H1 (cell line): ENCODE data around the gene TLCD3B. TPM values are rescaled to one million over a fixed set of nuclear protein-coding genes. Genes with fewer than 3 reads are reported as not detected.
A peak's percentile ranks its signal among the peaks of the same experiment; 100 is the strongest.

ENCODE experiments used
- CTCF ChIA-PET: fragments of 300-600 bp; sonication (Branson Sonifier 250); formaldehyde crosslinking; loops from one replicate; lab custom pipeline; 2021; ENCODE audit not compliant: partially characterized antibody; lab: Charles Lee
- POLR2A ChIA-PET: fragments of 300-600 bp; sonication (Branson Sonifier 250); formaldehyde crosslinking; loops from one replicate; lab custom pipeline; 2021; ENCODE audit warnings: inconsistent platforms; ENCODE audit not compliant: partially characterized antibody; lab: Charles Lee
- DNase-seq, 2 experiments: peaks; one replicate each; pipeline versions ENCODE4 v3.0.0 to v3.0.0-alpha.2; 2010 to 2022; ENCODE audit warnings: low spot score in 2 of 2, low read depth in 1 of 2, mixed read lengths in 1 of 2
- FAIRE-seq: peaks from 2 replicates; lab custom pipeline; 2011; peaks lifted over from hg19 to GRCh38; lab: Jason Lieb, UNC
- H2AFZ ChIP-seq: 2 replicates; pipeline ENCODE4 v1.8.1; 2012; ENCODE audit warnings: low read length, inconsistent platforms
- H2AK5ac ChIP-seq: 2 replicates; pipeline ENCODE4 v1.6.1; 2013; ENCODE audit warnings: low read depth, low read length
- H2BK120ac ChIP-seq: replicated peaks from 2 replicates; pipeline ENCODE3; 2013; ENCODE audit warnings: low read depth, low read length, inconsistent platforms
- H2BK12ac ChIP-seq: 2 replicates; pipeline ENCODE4 v1.6.1; 2013; ENCODE audit warnings: low read depth, low read length
- H2BK15ac ChIP-seq: 2 replicates; pipeline ENCODE4 v1.6.1; 2013; ENCODE audit warnings: low read length
- H2BK20ac ChIP-seq: 2 replicates; pipeline ENCODE4 v1.6.1; 2013; ENCODE audit warnings: low read length
- H2BK5ac ChIP-seq: 2 replicates; pipeline ENCODE4 v1.6.1; 2013; ENCODE audit warnings: low read depth, low read length
- H3K14ac ChIP-seq: 2 replicates; pipeline ENCODE4 v1.6.1; 2013; ENCODE audit warnings: inconsistent platforms; ENCODE audit not compliant: insufficient read length
- H3K18ac ChIP-seq: 2 replicates; pipeline ENCODE4 v1.6.1; 2013; ENCODE audit warnings: low read length; ENCODE audit errors: extremely low read depth
- H3K23ac ChIP-seq: 2 replicates; pipeline ENCODE4 v1.6.1; 2013; ENCODE audit warnings: inconsistent platforms; ENCODE audit not compliant: insufficient read length
- H3K23me2 ChIP-seq: 2 replicates; pipeline ENCODE4 v1.6.1; 2013; ENCODE audit warnings: low read depth, low read length
- H3K27ac ChIP-seq: 2 replicates; pipeline ENCODE4 v1.6.1; 2011; ENCODE audit warnings: low read depth, low read length, inconsistent platforms
- H3K27me3 ChIP-seq, 4 experiments: replicated peaks in 1 of 4; 1 replicate in 1 of 4; 2 replicates in 3 of 4; pipeline versions ENCODE4 v1.6.1 to v1.8.1; 2011 to 2013; ENCODE audit warnings: low read length in 3 of 4, mild to moderate bottlenecking in 3 of 4, inconsistent platforms in 2 of 4, mixed read lengths in 2 of 4, moderate library complexity in 1 of 4; ENCODE audit not compliant: control insufficient read depth in 3 of 4, insufficient read depth in 3 of 4; ENCODE audit errors: extremely low read depth in 1 of 4
- H3K36me3 ChIP-seq, 4 experiments: 2 replicates each; pipeline versions ENCODE4 v1.6.1 to v1.8.1; 2011 to 2013; ENCODE audit warnings: mild to moderate bottlenecking in 4 of 4, low read length in 3 of 4, moderate library complexity in 2 of 4, control low read depth in 1 of 4, inconsistent platforms in 1 of 4; ENCODE audit not compliant: insufficient read depth in 4 of 4, control insufficient read depth in 2 of 4
- H3K4ac ChIP-seq: replicated peaks from 2 replicates; pipeline ENCODE3; 2013; ENCODE audit warnings: low read length, low read depth, mixed read lengths, inconsistent platforms; ENCODE audit not compliant: insufficient read length
- H3K4me1 ChIP-seq, 4 experiments: replicated peaks in 1 of 4; 1 replicate in 1 of 4; 2 replicates in 3 of 4; pipeline versions ENCODE4 v1.6.1 to v1.8.1; 2011 to 2013; ENCODE audit warnings: low read length in 3 of 4, inconsistent platforms in 2 of 4, mixed read lengths in 1 of 4; ENCODE audit not compliant: insufficient read depth in 4 of 4, control insufficient read depth in 3 of 4
- H3K4me2 ChIP-seq, 2 experiments: 2 replicates each; pipeline versions ENCODE4 v1.6.1 to v1.8.1; 2011 to 2013; ENCODE audit warnings: low read depth in 2 of 2, low read length in 2 of 2, control low read depth in 1 of 2, inconsistent platforms in 1 of 2, mild to moderate bottlenecking in 1 of 2; ENCODE audit not compliant: insufficient read depth in 1 of 2
- H3K4me3 ChIP-seq, 4 experiments: fragments of 200-600, 300-600 bp in 1 of 4; sonication (generic), shearing (Covaris generic), sonication (Bioruptor Twin) in 1 of 4; 2 replicates each; pipeline versions ENCODE4 v1.5.1 to v1.8.1; 2011 to 2016; ENCODE audit warnings: low read length in 4 of 4, low read depth in 3 of 4, control low read depth in 2 of 4, inconsistent platforms in 2 of 4, mild to moderate bottlenecking in 2 of 4, mixed read lengths in 1 of 4, moderate library complexity in 1 of 4; ENCODE audit not compliant: insufficient read depth in 2 of 4; ENCODE audit errors: extremely low read depth in 1 of 4
- H3K56ac ChIP-seq: replicated peaks from 2 replicates; pipeline ENCODE3; 2013; ENCODE audit warnings: low read depth, mild to moderate bottlenecking, mixed read lengths, low read length, inconsistent platforms; ENCODE audit not compliant: insufficient read length
- H3K79me1 ChIP-seq: 2 replicates; pipeline ENCODE4 v1.6.1; 2013; ENCODE audit warnings: low read depth, low read length, control low read depth
- H3K79me2 ChIP-seq, 2 experiments: 2 replicates each; pipeline versions ENCODE4 v1.6.1 to v1.8.1; 2012 to 2013; ENCODE audit warnings: low read length in 2 of 2, mild to moderate bottlenecking in 2 of 2, inconsistent platforms in 1 of 2; ENCODE audit not compliant: insufficient read depth in 2 of 2, control insufficient read depth in 1 of 2
- H3K9ac ChIP-seq, 4 experiments: replicated peaks in 1 of 4; 1 replicate in 1 of 4; 2 replicates in 3 of 4; pipeline versions ENCODE4 v1.6.1 to v1.8.1; 2011 to 2013; ENCODE audit warnings: low read depth in 3 of 4, low read length in 3 of 4, control low read depth in 2 of 4, mild to moderate bottlenecking in 2 of 4, moderate library complexity in 2 of 4, inconsistent platforms in 1 of 4; ENCODE audit errors: extremely low read depth in 1 of 4
- H3K9me3 ChIP-seq, 2 experiments: 2 replicates each; pipeline versions ENCODE4 v1.6.1 to v1.8.1; 2012 to 2013; ENCODE audit warnings: mild to moderate bottlenecking in 2 of 2, moderate library complexity in 2 of 2, control low read depth in 1 of 2, inconsistent platforms in 1 of 2, low read depth in 1 of 2, low read length in 1 of 2, mixed read lengths in 1 of 2; ENCODE audit not compliant: insufficient read depth in 2 of 2
- H4K20me1 ChIP-seq, 2 experiments: replicated peaks in 1 of 2; 2 replicates each; pipeline versions ENCODE3 to v1.8.1; 2011 to 2013; ENCODE audit warnings: inconsistent platforms in 2 of 2, low read length in 2 of 2, mild to moderate bottlenecking in 1 of 2; ENCODE audit not compliant: insufficient read depth in 2 of 2, control insufficient read depth in 1 of 2
- H4K5ac ChIP-seq: 2 replicates; pipeline ENCODE4 v1.6.1; 2013; ENCODE audit warnings: low read length, low read depth, mixed read lengths, inconsistent platforms; ENCODE audit not compliant: insufficient read length
- H4K8ac ChIP-seq: 2 replicates; pipeline ENCODE4 v1.8.0; 2013; ENCODE audit warnings: mild to moderate bottlenecking, moderate library complexity, low read length, inconsistent platforms; ENCODE audit not compliant: insufficient read depth; ENCODE audit errors: extremely low read depth
- H4K91ac ChIP-seq: replicated peaks from 2 replicates; pipeline ENCODE3; 2013; ENCODE audit warnings: low read length, mixed read lengths, inconsistent platforms; ENCODE audit not compliant: insufficient read length
- CTBP2 ChIP-seq: IDR thresholded peaks from 2 replicates; pipeline ENCODE4 v1.7.0; 2011; ENCODE audit warnings: borderline replicate concordance, mild to moderate bottlenecking, moderate library complexity, mixed read lengths, low read length; ENCODE audit not compliant: insufficient read depth, insufficient read length
- KDM1A ChIP-seq: fragments of 200-600, 300-600 bp; sonication (generic); IDR thresholded peaks from 2 replicates; pipeline ENCODE4 v1.7.1; 2016; ENCODE audit warnings: mild to moderate bottlenecking, low read length, borderline replicate concordance
- WGBS, 2 experiments: shearing (Covaris generic) in 1 of 2; methylation state at CpG; one replicate each; pipeline versions ENCODE4 v1.1.6 to v1.1.7; 2013 to 2015; ENCODE audit warnings: low lambda C conversion rate in 2 of 2, mixed read lengths in 2 of 2, inconsistent platforms in 1 of 2, low coverage in 1 of 2, missing lambda C conversion rate in 1 of 2; ENCODE audit not compliant: insufficient replicate concordance in 2 of 2, insufficient coverage in 1 of 2, insufficient read length in 1 of 2; ENCODE audit errors: extremely low coverage in 1 of 2, missing lambda C conversion rate in 1 of 2; 5-methylcytosine and 5-hydroxymethylcytosine counted together
- polyA plus RNA-seq, 7 experiments: library from polyadenylated mRNA; depleted of rRNA in 3 of 7; stranded (reverse) in 5 of 7; unstranded in 2 of 7; fragments of >200 nt in 5 of 7; fragments of 200-250 nt in 2 of 7; gene quantifications; 1 replicate in 5 of 7; 2 replicates in 1 of 7; 4 replicates in 1 of 7; pipeline versions ENCODE4 v1.2.1 to v1.2.3, GENCODE V29; 2011 to 2013; ENCODE audit warnings: missing spikeins in 2 of 7, mixed read lengths in 2 of 7
- total RNA-seq: library from RNA; stranded (reverse); fragmentation: NEBNext Ultra II Directional; extraction: Animal tissue kit (Norgen Biotek cat#: 25700); gene quantifications from 2 replicates; pipeline ENCODE4 v1.2.1, GENCODE V29; 2021

The TLCD3B gene
- total and polyA plus RNA-seq, 2 of the 8 experiments (the other 6 are each of a cell fraction or from before 2014, with no cell fraction given) = 15.2 to 26.9 TPM

GRCh38 chr16:30017277-30017656 lies 13.8 kb downstream of the TLCD3B start:
- DNase-seq = no peak
- Histone ChIP-seq H2BK15ac (no peak overlapping the region), H3K56ac (no peak overlapping the region), H2BK120ac (no peak overlapping the region), H3K27ac (no peak overlapping the region), H4K8ac (no peak overlapping the region), H2BK20ac (no peak overlapping the region), H3K23me2 (0 out of 2 replicates have a peak, but pooled peaks cover 2% of the 10 kb centered on the region)
- TF ChIP-seq CTBP2 (no peak), KDM1A (0 out of 2 replicates have a peak, but pooled peaks have one; percentile 19)
- TF ChIP-seq, all 59 proteins: peak for 1
- Histone ChIP-seq H2AK5ac (no peak overlapping the region), H3K27me3 (peaks cover 0 to 2% (median under 1%) of the 10 kb centered on the region in 4 experiments; a peak in 3 of 7 replicates), H2BK5ac (no peak overlapping the region), H3K36me3 (no peaks in the 10 kb centered on the region), H4K20me1 (no peaks in the 10 kb centered on the region), H3K4me1 (no peaks in the 10 kb centered on the region), H3K23ac (no peak overlapping the region), H3K4me2 (no peak overlapping the region), H4K5ac (no peak overlapping the region), H2AFZ (no peak overlapping the region), H3K9ac (no peak overlapping the region), H4K91ac (no peak overlapping the region), H3K18ac (no peak overlapping the region), H3K9me3 (no peaks in the 10 kb centered on the region), H2BK12ac (no peak overlapping the region), H3K79me2 (no peaks in the 10 kb centered on the region), H3K4ac (no peak overlapping the region), H3K14ac (no peak overlapping the region), H3K4me3 (no peak overlapping the region), H3K79me1 (no peaks in the 10 kb centered on the region)
- FAIRE-seq = no peak
- CTCF ChIA-PET = interaction anchor here (1.8 kb wide), 1 partner anchor 9 kb away, joined by 6 read pairs; no protein-coding TSS in a partner anchor
- 89% methylated on average over 2 of the region's 2 CpGs; no CpG with 5 or more reads in 1 of the 2 experiments for WGBS, 2 experiments
- POLR2A ChIA-PET = interaction anchor here (2.9 kb wide), 1 partner anchor 11 kb away, joined by 11 read pairs; no protein-coding TSS in a partner anchor
